ENCODE data around the gene TSHZ1. TPM values are rescaled to one million over a fixed set of nuclear protein-coding genes. Genes with fewer than 3 reads are reported as not detected.
A peak's percentile ranks its signal among the peaks of the same experiment; 100 is the strongest.

Gene TSHZ1
- total RNA-seq, 1 donor from 2014 or later, result 4.8 TPM

GRCh38 chr18:75244351-75245313 is 34.0 kb downstream of the TSHZ1 start:
- Histone ChIP-seq H3K4me3 (ENCODE audit: low read depth, low read length) (no peak overlapping the region), H3K27me3 (ENCODE audit: control insufficient read depth, insufficient read depth, low read length) (no peaks in the 10 kb centered on the region), H3K36me3 (ENCODE audit: control insufficient read depth, insufficient read depth, low read length) (no peaks in the 10 kb centered on the region)
- no peak for DNase-seq (ENCODE audit: low read depth)
- peak; percentile 62 for TF ChIP-seq CTCF (IDR thresholded peaks at IDR 0.05; ENCODE audit: insufficient read depth, low read length, poor library complexity, severe bottlenecking)

- H3K36me3 ChIP-seq (ENCODE audit: control insufficient read depth, insufficient read depth, low read length), result no peaks in the 10 kb centered on the region
- DNase-seq (ENCODE audit: low read depth), result no peak
- no peaks in the 10 kb centered on the region for H3K27me3 ChIP-seq (ENCODE audit: control insufficient read depth, insufficient read depth, low read length)
- TF ChIP-seq CTCF (IDR thresholded peaks at IDR 0.05; ENCODE audit: insufficient read depth, low read length, poor library complexity, severe bottlenecking), result peak; percentile 3
- H3K4me3 ChIP-seq (ENCODE audit: low read depth, low read length), result no peak overlapping the region
Measured at GRCh38 chr18:75246721-75247610, 36.4 kb downstream of the TSHZ1 start.

- DNase-seq (ENCODE audit: low read depth), result no peak
- H3K36me3 ChIP-seq (ENCODE audit: control insufficient read depth, insufficient read depth, low read length), result no peaks in the 10 kb centered on the region
- no peak overlapping the region for H3K4me3 ChIP-seq (ENCODE audit: low read depth, low read length)
- TF ChIP-seq CTCF (IDR thresholded peaks at IDR 0.05; ENCODE audit: insufficient read depth, low read length, poor library complexity, severe bottlenecking), result no peak
- no peaks in the 10 kb centered on the region for H3K27me3 ChIP-seq (ENCODE audit: control insufficient read depth, insufficient read depth, low read length)
Measured at GRCh38 chr18:75247611-75248421, 37.2 kb downstream of the TSHZ1 start.

GRCh38 chr18:75248426-75249174 is 38.0 kb downstream of the TSHZ1 start:
- Histone ChIP-seq H3K27me3 (ENCODE audit: control insufficient read depth, insufficient read depth, low read length) (no peaks in the 10 kb centered on the region), H3K36me3 (ENCODE audit: control insufficient read depth, insufficient read depth, low read length) (no peaks in the 10 kb centered on the region), H3K4me3 (ENCODE audit: low read depth, low read length) (no peak overlapping the region)
- no peak for DNase-seq (ENCODE audit: low read depth)
- no peak for TF ChIP-seq CTCF (IDR thresholded peaks at IDR 0.05; ENCODE audit: insufficient read depth, low read length, poor library complexity, severe bottlenecking)

GRCh38 chr18:75249175-75249518 is 38.5 kb downstream of the TSHZ1 start:
- H3K4me3 ChIP-seq (ENCODE audit: low read depth, low read length), result no peak overlapping the region
- H3K27me3 ChIP-seq (ENCODE audit: control insufficient read depth, insufficient read depth, low read length), result no peaks in the 10 kb centered on the region
- TF ChIP-seq CTCF (IDR thresholded peaks at IDR 0.05; ENCODE audit: insufficient read depth, low read length, poor library complexity, severe bottlenecking), result no peak
- no peak for DNase-seq (ENCODE audit: low read depth)
- H3K36me3 ChIP-seq (ENCODE audit: control insufficient read depth, insufficient read depth, low read length), result no peaks in the 10 kb centered on the region

All from kidney epithelial cell (primary cell).